Medulla oblongata (tissue), 1 donor: Measurements from ENCODE around the gene UBE2D2.
A peak's percentile ranks its signal among the peaks of the same experiment; 100 is the strongest.

Source experiments
- DNase-seq: peaks from one replicate; pipeline ENCODE4 v3.0.0-alpha.2; 2015; ENCODE audit errors: extremely low spot score

UBE2D2 gene

GRCh38 chr5:139647506-139648204, 86.5 kb downstream of the UBE2D2 start:
- DNase-seq, result peak; percentile 30

GRCh38 chr5:139648205-139649081, 87.3 kb downstream of the UBE2D2 start, which contains the start of gene CXXC5:
Gene CXXC5, plus strand, starts transcription at chr5:139648349. Its CDS starts 32,175 bp downstream, at chr5:139680524.
- peak; percentile 83 for DNase-seq

DNA sequence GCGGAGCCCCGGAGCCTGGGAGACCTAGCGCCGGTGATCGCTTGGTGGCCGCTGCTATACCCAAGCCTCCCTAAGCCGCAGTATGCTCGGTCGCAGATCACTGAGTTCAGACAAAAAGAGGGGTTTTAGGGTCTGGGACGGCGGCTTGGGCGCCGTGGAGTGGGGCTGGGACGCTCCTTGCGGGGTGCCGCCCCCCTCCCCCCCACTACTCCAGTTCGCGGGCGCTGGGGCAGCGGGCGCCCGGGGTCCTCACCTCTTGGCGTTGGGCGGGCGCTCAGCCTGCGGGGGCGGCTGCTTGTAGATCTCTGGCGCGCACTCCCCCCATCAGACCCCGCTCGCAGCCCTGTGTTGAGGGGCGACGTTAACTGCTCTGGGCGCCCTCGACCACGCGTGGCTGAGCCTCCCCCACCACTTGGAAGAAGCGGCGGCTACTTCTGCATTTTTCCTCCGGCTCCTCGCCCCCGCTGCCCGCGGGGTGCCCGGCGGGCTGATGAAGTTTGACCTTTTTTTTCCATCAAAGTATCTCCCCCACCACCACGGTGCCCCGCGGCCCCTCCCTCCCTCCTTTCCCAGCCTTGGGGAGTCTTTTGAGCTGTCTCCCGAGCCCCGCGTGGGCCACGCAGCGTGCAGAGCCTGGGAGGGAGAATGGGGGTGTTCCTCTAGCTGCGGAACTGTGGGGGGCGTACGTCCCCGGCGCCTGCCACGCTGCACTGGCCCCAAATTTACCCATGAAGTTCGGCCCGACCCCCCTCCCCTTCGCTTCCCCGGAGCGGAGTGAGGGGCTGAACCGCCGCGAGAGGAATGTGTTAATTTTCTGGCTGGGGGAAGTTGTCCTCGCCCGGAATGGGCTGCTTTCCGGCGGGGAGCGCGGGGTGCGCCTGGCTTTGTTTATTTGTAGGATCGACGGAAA, 88.2 kb downstream of the UBE2D2 start:
- peak; percentile 52 for DNase-seq

DNA sequence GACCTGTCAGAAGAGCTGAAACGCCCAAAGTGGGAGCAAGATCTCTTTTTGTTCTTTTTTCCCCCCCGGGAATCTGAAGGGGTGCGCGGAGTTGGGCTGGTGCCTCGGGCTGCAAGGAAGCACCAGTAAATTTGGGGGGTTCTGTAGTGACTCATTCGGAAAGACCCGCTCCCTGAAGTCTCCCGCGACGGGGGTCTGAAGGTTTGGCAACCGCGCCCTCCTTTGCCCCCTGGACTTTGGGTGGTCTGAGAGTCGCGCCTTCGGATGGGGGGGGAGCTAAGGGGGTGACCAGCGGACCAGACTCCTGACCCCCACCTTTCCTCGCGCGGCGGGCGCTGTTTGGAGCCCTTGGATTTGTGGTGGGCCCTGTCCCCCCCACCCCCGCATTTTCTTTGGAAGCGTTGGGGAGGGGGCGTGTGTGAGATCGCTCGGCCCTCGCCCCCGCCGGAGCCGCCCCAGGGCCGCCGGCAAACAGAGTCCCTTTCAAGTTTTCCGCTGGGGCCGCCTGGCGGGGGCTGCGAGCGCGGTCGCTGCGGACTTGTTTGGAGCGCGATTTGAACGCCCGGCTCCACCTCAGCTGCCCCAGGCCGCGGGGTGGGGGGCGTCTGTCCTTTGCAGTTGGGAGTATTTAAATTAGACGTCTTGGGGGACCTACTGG, 89.0 kb downstream of the UBE2D2 start:
- DNase-seq, result no peak

GRCh38 chr5:139650689-139651042, 89.5 kb downstream of the UBE2D2 start:
- peak; percentile 74 for DNase-seq

DNA sequence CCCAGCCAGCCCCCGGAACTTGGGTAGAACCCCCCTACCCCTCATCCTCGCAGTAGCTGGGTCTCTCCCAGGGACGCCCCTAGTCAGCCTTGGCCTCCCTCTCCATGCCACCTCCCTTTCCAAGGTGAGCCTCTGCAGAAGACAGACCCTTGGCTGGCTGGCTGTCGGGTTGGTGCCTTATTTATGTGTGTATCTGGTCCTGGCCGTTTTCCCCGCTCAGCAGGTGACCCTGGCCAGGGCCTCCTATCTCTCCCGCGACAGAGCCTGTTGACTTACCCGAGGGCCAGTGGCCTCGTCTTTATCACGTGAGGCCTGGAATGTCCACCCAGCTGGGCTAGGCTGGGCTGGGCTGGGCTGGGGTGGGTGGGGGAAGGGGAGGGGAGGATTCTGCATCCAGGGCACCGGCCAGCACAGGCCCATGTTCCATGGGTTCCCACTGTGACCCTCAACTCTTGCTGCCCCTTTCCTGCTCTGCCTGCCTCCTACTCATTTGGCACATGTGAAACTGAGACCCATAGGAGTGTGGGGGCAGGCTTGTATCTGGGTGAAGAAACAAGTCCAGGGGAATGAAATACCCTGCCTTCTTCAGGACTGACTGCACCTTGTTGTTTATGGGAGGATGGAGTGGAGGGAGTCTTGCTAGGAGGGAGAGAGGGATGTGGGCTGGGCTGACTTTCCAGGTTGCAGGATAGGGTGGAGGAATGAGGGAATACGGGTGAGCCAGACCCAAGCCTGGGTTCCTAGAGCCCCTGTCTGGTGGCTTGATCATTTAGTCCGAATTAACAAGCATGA, 90.1 kb downstream of the UBE2D2 start:
- peak; percentile 93 for DNase-seq

DNA sequence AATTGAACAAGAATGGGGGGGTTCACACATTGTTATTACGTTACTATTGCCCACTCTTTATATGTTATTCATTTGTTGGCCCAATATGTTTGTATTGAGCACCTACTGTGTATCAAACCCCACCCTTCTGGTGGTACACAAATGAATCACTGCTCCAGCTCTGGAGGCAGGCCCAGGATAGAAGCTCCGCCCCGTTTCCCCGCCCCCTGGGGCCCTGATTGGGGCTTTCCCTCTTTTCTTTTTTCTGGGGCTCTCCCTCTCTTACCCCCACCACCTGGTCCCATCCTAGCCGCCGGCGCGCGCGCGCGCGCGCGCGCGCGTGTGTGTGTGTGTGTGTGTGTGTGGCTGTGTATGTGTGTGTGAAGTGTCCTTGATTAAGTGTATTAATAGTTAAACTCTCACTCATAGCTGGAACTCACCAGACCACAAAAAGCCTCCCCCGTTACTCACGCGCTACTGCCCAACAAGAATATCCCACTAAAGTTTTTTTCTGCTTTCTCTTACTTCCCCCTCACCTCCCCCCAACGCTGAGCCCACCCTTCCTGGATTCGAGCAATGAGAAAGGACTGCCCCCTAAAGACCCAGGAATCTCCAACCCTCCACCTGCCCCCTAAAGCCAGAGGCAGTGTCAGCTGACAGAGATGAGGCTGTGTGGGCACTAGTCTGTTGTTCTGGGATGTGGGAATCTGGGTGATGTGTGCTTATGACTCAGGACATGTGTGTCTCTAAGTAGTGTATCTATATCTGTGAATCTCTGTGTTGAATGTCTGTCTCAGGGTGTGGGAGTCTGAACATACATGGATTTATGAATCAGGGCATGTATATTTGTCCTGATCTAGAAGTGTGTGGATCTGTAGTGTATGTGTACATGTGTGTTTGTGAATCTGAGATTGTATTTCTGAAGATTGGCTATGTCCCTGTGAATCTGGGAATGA, 91.0 kb downstream of the UBE2D2 start:
- DNase-seq, result peak; percentile 95

DNA sequence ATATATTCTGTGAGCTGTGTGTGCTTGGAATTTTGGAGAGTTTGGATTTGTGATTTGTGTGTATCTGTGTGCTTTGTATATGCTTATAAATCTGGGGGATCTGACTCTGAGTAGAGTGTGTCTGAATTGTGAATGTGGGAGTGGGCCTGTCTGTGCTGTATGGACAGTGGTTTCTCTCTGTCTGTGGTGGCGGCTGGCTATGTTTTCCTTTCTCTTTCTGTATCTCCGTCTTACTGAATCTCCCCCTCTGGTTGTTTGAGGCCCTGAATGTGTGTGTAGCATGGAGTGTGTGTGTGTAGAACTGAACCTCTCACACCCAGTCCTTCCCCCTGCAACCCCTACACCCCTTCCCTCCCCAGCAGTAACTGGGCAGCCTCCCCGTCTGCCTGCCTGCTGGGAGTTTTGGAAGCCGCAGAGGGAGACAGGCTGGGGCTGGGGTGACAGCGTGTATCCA, 91.7 kb downstream of the UBE2D2 start:
- DNase-seq, result peak; percentile 47

GRCh38 chr5:139653616-139654015, 92.5 kb downstream of the UBE2D2 start:
- no peak for DNase-seq

GRCh38 chr5:139654464-139654863, 93.3 kb downstream of the UBE2D2 start:
- DNase-seq, result no peak

DNA sequence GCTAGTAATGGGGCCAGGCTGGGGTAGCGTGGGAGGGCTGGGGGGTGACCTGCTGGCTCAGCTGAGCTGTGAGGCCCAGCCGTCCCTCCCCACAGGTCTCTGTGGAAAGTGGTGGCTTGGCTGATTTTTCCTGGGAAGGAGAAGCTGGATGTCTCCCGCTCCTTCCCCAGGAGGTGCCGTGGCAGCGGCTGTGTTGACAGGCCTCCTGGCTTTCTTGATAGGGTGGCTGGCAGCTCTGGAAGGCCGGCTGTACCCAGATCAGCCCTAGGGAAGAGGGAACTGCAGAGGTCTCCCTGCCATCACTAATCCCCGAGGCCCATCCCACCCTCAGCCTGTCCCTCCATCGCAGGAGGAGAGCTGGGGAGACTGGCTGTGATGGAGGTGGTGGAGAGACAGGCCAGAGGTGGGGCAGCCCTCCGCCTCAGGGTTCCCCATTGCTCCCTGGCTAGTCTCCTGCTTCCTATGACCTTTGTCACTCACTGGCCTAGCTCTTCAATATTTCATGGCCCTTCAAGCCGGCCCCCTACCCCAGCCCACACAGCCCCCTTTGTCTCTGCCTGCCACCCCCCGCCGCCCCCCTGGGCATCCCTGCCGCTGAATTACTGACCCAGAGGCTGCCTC, 93.8 kb downstream of the UBE2D2 start:
- peak; percentile 42 for DNase-seq

DNA sequence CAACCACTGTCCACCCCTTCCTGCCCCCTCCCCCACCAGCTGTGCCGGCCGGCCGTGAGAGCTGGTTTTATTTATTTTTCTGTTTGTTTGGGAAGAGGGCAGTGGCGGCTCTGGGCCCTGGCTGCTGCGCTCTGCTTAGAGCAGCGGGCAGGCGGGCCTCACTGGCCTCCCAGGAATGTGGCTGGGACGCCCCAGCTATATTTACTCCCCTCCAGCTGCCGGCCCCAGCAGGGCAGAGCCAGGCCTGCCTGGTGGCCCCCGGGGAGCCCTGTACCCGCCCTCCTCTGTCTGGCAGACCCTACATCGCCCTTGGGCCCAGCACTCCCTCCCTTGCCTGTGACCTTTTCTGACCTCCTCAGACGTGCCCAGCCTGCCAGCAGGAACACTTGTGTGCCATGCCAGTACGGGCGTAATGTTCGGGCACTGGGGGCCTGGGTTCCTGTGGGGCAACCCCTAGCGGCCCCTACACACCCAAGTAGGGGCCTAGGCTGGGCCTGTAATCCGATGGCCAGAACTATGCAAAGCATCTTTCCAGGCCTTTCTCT, 94.7 kb downstream of the UBE2D2 start:
- DNase-seq, result peak; percentile 48

GRCh38 chr5:139657363-139658321, 96.5 kb downstream of the UBE2D2 start:
- DNase-seq, result no peak

DNA sequence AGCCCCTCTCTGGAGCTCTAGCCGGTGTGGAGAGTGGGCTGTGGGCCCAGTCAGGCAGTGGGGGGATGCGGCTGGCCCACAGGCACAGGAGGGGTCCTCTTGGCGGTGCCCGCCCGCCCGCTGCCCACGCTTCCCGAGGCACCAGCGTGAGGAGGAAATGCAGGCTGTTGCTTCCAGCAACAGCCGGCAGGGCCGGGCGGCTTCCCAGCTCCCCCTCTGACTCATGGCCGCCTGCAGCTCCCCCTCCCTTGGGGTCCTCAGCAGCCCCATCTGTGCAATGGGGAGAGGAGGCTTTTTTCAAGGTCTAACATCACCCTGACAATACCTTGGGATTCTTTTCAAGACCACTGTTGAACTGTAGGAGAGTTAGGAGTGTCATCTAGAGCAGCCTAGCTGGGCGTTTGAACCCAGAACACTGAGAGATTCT, 97.4 kb downstream of the UBE2D2 start:
- DNase-seq, result peak; percentile 31

- DNase-seq, result peak; percentile 46
These were observed 98.0 kb downstream of the UBE2D2 start for GRCh38 chr5:139658928-139659667.

DNA sequence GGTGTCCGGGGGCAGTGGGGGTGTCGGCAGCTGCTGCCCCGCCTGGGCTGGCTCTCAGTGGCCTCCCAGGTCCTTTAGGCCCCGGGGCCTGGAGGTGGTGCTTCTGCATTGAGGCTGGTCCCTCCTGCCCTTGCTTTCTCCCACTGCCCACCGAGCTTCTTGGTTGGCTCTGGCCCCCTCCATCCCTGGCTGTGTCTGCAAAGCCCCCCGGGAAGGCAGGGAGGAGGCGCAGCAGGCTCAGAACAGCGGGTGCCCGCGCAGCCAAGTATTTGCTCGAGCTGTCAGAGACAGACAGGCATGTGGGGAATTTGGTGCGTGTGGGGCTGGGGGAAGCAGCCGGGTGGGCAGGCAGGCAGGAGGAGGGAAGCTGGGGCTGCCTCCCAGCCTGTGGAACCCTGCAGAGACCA, 98.6 kb downstream of the UBE2D2 start:
- no peak for DNase-seq
